ENCODE measurements around the gene LCE4A.

DNA sequence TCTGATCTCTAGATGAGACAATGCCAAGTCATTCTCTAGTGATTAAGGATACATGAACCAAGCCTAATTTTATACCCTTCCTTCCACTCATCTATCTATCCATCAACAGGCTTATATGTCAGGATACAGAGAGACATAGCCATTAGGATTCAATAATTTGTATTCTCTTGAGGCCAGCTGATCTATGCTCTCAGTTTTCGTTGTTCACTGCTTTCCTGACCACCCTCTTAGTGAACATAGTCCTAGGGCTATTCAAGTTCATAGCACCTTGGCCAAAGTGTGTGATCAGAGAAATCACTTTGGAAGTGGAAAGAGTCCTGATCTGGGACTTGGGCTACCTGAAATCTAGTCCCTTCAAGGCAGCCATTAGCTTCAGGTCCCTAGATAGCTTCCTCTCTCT lies 45.6 kb downstream of the LCE4A start:
- TF ChIP-seq CTCF (IDR thresholded peaks at IDR 0.05): no peak
- TF ChIP-seq EP300 (IDR thresholded peaks at IDR 0.05): no peak

All from tibial nerve (tissue), 4 donors.